Activated CD8-positive, alpha-beta memory T cell treated with anti-CD3 and anti-CD28 coated beads for 1 hour (primary cell): Measurements from ENCODE around the gene CSTPP1.
"Not testable (repeated sequence)": the region's sequence is repeated elsewhere in the genome, so short reads cannot be mapped to it uniquely, and the experiment has no call there.

ENCODE experiments used
- DNase-seq, 2 donors: peaks; one replicate each; pipeline ENCODE4 v3.0.0-alpha.2; 2020; ENCODE audit warnings: low read depth in 1 of 2; ENCODE audit errors: extremely low read depth in 1 of 2

Gene CSTPP1

GRCh38 chr11:46951864-46952263, 15.3 kb downstream of the CSTPP1 start:
- DNase-seq = no peak

GRCh38 chr11:46952553-46952952, 16.0 kb downstream of the CSTPP1 start:
- no peak for DNase-seq

- DNase-seq = no peak
Observed at GRCh38 chr11:46953093-46953492, 16.5 kb downstream of the CSTPP1 start.

- no peak for DNase-seq
Observed at GRCh38 chr11:46958777-46959176, 22.2 kb downstream of the CSTPP1 start.

- no peak for DNase-seq
Observed at GRCh38 chr11:46961041-46961440, 24.5 kb downstream of the CSTPP1 start.

- DNase-seq = not testable (repeated sequence)
Observed at GRCh38 chr11:46961886-46962285, 25.3 kb downstream of the CSTPP1 start.

- DNase-seq = no peak
Observed at GRCh38 chr11:46963844-46964243, 27.3 kb downstream of the CSTPP1 start.

- no peak for DNase-seq
Observed at GRCh38 chr11:46966773-46967172, 30.2 kb downstream of the CSTPP1 start.

GRCh38 chr11:46967962-46968361, 31.4 kb downstream of the CSTPP1 start:
- no peak for DNase-seq

- no peak for DNase-seq
Observed at GRCh38 chr11:46969379-46969778, 32.8 kb downstream of the CSTPP1 start.

- DNase-seq = no peak
Observed at GRCh38 chr11:46970913-46971625, 34.5 kb downstream of the CSTPP1 start.

- no peak for DNase-seq
Observed at GRCh38 chr11:46972343-46972742, 35.8 kb downstream of the CSTPP1 start.

- DNase-seq = no peak
Observed at GRCh38 chr11:46972821-46973220, 36.3 kb downstream of the CSTPP1 start.

- DNase-seq = no peak
Observed at GRCh38 chr11:46976182-46976854, 39.8 kb downstream of the CSTPP1 start.

- DNase-seq = no peak
Observed at GRCh38 chr11:46977038-46977813, 40.7 kb downstream of the CSTPP1 start.

GRCh38 chr11:46978005-46978491, 41.5 kb downstream of the CSTPP1 start:
- no peak for DNase-seq

GRCh38 chr11:46979358-46979757, 42.8 kb downstream of the CSTPP1 start:
- DNase-seq = no peak

- DNase-seq = no peak
Observed at GRCh38 chr11:46981436-46981835, 44.9 kb downstream of the CSTPP1 start.

- no peak for DNase-seq
Observed at GRCh38 chr11:46982797-46983452, 46.4 kb downstream of the CSTPP1 start.

- DNase-seq = no peak
Observed at GRCh38 chr11:46983598-46983997, 47.0 kb downstream of the CSTPP1 start.

GRCh38 chr11:46984548-46984947, 48.0 kb downstream of the CSTPP1 start:
- no peak for DNase-seq
